Amniotic epithelial cell (primary cell): ENCODE measurements around the gene EP400.

Experiments
- DNase-seq: peaks from one replicate; pipeline ENCODE4 v3.0.0-alpha.2; 2010; ENCODE audit warnings: low read depth

The EP400 gene

GRCh38 chr12:132121283-132121682 lies 171.5 kb downstream of the EP400 start:
- DNase-seq: no peak

- no peak for DNase-seq
These were observed 174.4 kb downstream of the EP400 start for GRCh38 chr12:132123970-132124765.

- DNase-seq: no peak
These were observed 175.2 kb downstream of the EP400 start for GRCh38 chr12:132124766-132125425.

GRCh38 chr12:132125736-132126135 lies 176.0 kb downstream of the EP400 start:
- DNase-seq: no peak

- DNase-seq: no peak
These were observed 177.3 kb downstream of the EP400 start for GRCh38 chr12:132127041-132127440.

- no peak for DNase-seq
These were observed 179.3 kb downstream of the EP400 start for GRCh38 chr12:132129007-132129406.

- DNase-seq: no peak
These were observed 180.9 kb downstream of the EP400 start for GRCh38 chr12:132130690-132131089.
